Colon (tissue), 2 donors: ENCODE data around the gene DBP.

Source experiments
- FAIRE-seq: peaks from 2 replicates; lab custom pipeline; 2012; peaks lifted over from hg19 to GRCh38; lab: Jason Lieb, UNC
- donor health status: control.
- donor health status: control.

Gene DBP

GRCh38 chr19:48627201-48627864 lies 9.8 kb downstream of the DBP start:
- FAIRE-seq: no peak

GRCh38 chr19:48625891-48626327 lies 11.3 kb downstream of the DBP start:
- no peak for FAIRE-seq

- FAIRE-seq: no peak
Observed at GRCh38 chr19:48624791-48625723, 12.1 kb downstream of the DBP start.

- FAIRE-seq: no peak
Observed at GRCh38 chr19:48624067-48624594, 13.0 kb downstream of the DBP start.

GRCh38 chr19:48623556-48624066 lies 13.6 kb downstream of the DBP start:
- no peak for FAIRE-seq

GRCh38 chr19:48619692-48620585 lies 17.2 kb downstream of the DBP start:
- no peak for FAIRE-seq

- peak; percentile 57 for FAIRE-seq
Observed at GRCh38 chr19:48618916-48619691, 18.1 kb downstream of the DBP start, which contains the start of the genes RPL18 and SPHK2. RPL18 (minus strand) TSS chr19:48619178; CDS start chr19:48619143, 35 bp downstream. SPHK2 (plus strand) TSS chr19:48619506; CDS start chr19:48620515, 1,009 bp downstream.

GRCh38 chr19:48618278-48618915 lies 18.8 kb downstream of the DBP start:
- FAIRE-seq: no peak

- FAIRE-seq: no peak
Observed at GRCh38 chr19:48617146-48617937, 19.8 kb downstream of the DBP start.

- FAIRE-seq: no peak
Observed at GRCh38 chr19:48616491-48617056, 20.6 kb downstream of the DBP start.

- no peak for FAIRE-seq
Observed at GRCh38 chr19:48616041-48616436, 21.1 kb downstream of the DBP start.

- FAIRE-seq: no peak
Observed at GRCh38 chr19:48615231-48616040, 21.7 kb downstream of the DBP start.

GRCh38 chr19:48614436-48615230 lies 22.5 kb downstream of the DBP start, which contains the start of gene FAM83E:
FAM83E (minus strand) TSS chr19:48615076; CDS start chr19:48613372, 1,704 bp downstream.
- no peak for FAIRE-seq

- no peak for FAIRE-seq
Observed at GRCh38 chr19:48613852-48614435, 23.2 kb downstream of the DBP start.

GRCh38 chr19:48613024-48613851 lies 23.9 kb downstream of the DBP start:
- FAIRE-seq: no peak

- no peak for FAIRE-seq
Observed at GRCh38 chr19:48611872-48612271, 25.3 kb downstream of the DBP start.
